Measurements from ENCODE around the gene MRPL44.

Gene MRPL44

GRCh38 chr2:224009605-224010315 is 52.5 kb downstream of the MRPL44 start:
- DNase-seq (ENCODE audit: low read depth in 2 of 2), result no peak

- DNase-seq (ENCODE audit: low read depth in 2 of 2), result no peak
Observed at GRCh38 chr2:224011837-224012236, 54.6 kb downstream of the MRPL44 start.

- DNase-seq (ENCODE audit: low read depth in 2 of 2), result no peak
Observed at GRCh38 chr2:224014336-224014735, 57.1 kb downstream of the MRPL44 start.

- DNase-seq (ENCODE audit: low read depth in 2 of 2), result no peak
Observed at GRCh38 chr2:224016963-224017362, 59.7 kb downstream of the MRPL44 start.
